ENCODE data around the gene DUSP11. TPM values are rescaled to one million over a fixed set of nuclear protein-coding genes. Genes with fewer than 3 reads are reported as not detected.

DUSP11 gene
- total and polyA plus RNA-seq, 9 of the 15 experiments (the other 6 are each of a cell fraction or from before 2014, with no cell fraction given), result 20.7 to 79.8 (median 29.3) TPM

- TF ChIP-seq, protein P1, sequence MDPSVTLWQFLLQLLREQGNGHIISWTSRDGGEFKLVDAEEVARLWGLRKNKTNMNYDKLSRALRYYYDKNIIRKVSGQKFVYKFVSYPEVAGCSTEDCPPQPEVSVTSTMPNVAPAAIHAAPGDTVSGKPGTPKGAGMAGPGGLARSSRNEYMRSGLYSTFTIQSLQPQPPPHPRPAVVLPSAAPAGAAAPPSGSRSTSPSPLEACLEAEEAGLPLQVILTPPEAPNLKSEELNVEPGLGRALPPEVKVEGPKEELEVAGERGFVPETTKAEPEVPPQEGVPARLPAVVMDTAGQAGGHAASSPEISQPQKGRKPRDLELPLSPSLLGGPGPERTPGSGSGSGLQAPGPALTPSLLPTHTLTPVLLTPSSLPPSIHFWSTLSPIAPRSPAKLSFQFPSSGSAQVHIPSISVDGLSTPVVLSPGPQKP (CRISPR knock-in tag; IDR thresholded peaks at IDR 0.05), result no peak
- TF ChIP-seq SNIP1 (IDR thresholded peaks at IDR 0.05; ENCODE audit: low read depth) (no peak), ATF7 (IDR thresholded peaks at IDR 0.05) (peak; percentile 79), XRCC4 (IDR thresholded peaks at IDR 0.05; ENCODE audit: extremely low read depth, insufficient read depth, insufficient read length) (no peak), AFF4 (CRISPR knock-in tag; IDR thresholded peaks at IDR 0.05) (peak; percentile 13; the same call in 1 of the 2 replicates), FOXA1 (IDR thresholded peaks at IDR 0.05; ENCODE audit: borderline replicate concordance) (no peak), MBD2 (IDR thresholded peaks at IDR 0.05; ENCODE audit: borderline replicate concordance, low read depth) (peak; percentile 62; the same call in 1 of the 2 replicates), CREB5 (CRISPR knock-in tag; IDR thresholded peaks at IDR 0.05) (no peak), FUS (optimal IDR thresholded peaks at IDR 0.05; ENCODE audit: low read depth, low read length) (no peak), HMG20A (CRISPR knock-in tag; conservative IDR thresholded peaks at IDR 0.05) (no peak), ZNF644 (tag; IDR thresholded peaks at IDR 0.05; ENCODE audit: low read depth) (no peak), SIRT6 (IDR thresholded peaks at IDR 0.05; ENCODE audit: low read depth, low read length) (no peak), PTRF (tag; IDR thresholded peaks at IDR 0.05) (no peak), CCAR2 (IDR thresholded peaks at IDR 0.05; ENCODE audit: low read depth, low read length) (no peak)
- TF ChIP-seq, protein P2, sequence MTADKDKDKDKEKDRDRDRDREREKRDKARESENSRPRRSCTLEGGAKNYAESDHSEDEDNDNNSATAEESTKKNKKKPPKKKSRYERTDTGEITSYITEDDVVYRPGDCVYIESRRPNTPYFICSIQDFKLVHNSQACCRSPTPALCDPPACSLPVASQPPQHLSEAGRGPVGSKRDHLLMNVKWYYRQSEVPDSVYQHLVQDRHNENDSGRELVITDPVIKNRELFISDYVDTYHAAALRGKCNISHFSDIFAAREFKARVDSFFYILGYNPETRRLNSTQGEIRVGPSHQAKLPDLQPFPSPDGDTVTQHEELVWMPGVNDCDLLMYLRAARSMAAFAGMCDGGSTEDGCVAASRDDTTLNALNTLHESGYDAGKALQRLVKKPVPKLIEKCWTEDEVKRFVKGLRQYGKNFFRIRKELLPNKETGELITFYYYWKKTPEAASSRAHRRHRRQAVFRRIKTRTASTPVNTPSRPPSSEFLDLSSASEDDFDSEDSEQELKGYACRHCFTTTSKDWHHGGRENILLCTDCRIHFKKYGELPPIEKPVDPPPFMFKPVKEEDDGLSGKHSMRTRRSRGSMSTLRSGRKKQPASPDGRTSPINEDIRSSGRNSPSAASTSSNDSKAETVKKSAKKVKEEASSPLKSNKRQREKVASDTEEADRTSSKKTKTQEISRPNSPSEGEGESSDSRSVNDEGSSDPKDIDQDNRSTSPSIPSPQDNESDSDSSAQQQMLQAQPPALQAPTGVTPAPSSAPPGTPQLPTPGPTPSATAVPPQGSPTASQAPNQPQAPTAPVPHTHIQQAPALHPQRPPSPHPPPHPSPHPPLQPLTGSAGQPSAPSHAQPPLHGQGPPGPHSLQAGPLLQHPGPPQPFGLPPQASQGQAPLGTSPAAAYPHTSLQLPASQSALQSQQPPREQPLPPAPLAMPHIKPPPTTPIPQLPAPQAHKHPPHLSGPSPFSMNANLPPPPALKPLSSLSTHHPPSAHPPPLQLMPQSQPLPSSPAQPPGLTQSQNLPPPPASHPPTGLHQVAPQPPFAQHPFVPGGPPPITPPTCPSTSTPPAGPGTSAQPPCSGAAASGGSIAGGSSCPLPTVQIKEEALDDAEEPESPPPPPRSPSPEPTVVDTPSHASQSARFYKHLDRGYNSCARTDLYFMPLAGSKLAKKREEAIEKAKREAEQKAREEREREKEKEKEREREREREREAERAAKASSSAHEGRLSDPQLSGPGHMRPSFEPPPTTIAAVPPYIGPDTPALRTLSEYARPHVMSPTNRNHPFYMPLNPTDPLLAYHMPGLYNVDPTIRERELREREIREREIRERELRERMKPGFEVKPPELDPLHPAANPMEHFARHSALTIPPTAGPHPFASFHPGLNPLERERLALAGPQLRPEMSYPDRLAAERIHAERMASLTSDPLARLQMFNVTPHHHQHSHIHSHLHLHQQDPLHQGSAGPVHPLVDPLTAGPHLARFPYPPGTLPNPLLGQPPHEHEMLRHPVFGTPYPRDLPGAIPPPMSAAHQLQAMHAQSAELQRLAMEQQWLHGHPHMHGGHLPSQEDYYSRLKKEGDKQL (CRISPR knock-in tag; IDR thresholded peaks at IDR 0.05; ENCODE audit: borderline replicate concordance), result no peak
Measured at GRCh38 chr2:73779467-73780236, at the start of gene DUSP11 (continued).
